Measurements from ENCODE around the gene C8G. TPM values are rescaled to one million over a fixed set of nuclear protein-coding genes. Genes with fewer than 3 reads are reported as not detected.

Gene C8G
- total and polyA plus RNA-seq, 2 of the 13 experiments (the other 11 are each of a cell fraction or from before 2014, with no cell fraction given) = 4.9 to 12.8 TPM

- TF ChIP-seq ATF6 (CRISPR knock-in tag; conservative IDR thresholded peaks at IDR 0.05) = no peak
- no peak for TF ChIP-seq CC2D1A (CRISPR knock-in tag; IDR thresholded peaks at IDR 0.05)
- TF ChIP-seq KLF13 (CRISPR knock-in tag; IDR thresholded peaks at IDR 0.05) = no peak
- 0 out of 2 replicates have a peak, but pooled peaks have one; percentile 40 for TF ChIP-seq ZNF274 (CRISPR knock-in tag; IDR thresholded peaks at IDR 0.05)
- 0 out of 2 replicates have a peak, but pooled peaks have one; percentile 9 for TF ChIP-seq RARA (CRISPR knock-in tag; IDR thresholded peaks at IDR 0.05)
- peak; percentile 77 for TF ChIP-seq ZNF501 (CRISPR knock-in tag; IDR thresholded peaks at IDR 0.05)
- 0 out of 2 replicates have a peak, but pooled peaks have one; percentile 9 for TF ChIP-seq RFXAP (CRISPR knock-in tag; IDR thresholded peaks at IDR 0.05; ENCODE audit: borderline replicate concordance)
- TF ChIP-seq, protein P1, sequence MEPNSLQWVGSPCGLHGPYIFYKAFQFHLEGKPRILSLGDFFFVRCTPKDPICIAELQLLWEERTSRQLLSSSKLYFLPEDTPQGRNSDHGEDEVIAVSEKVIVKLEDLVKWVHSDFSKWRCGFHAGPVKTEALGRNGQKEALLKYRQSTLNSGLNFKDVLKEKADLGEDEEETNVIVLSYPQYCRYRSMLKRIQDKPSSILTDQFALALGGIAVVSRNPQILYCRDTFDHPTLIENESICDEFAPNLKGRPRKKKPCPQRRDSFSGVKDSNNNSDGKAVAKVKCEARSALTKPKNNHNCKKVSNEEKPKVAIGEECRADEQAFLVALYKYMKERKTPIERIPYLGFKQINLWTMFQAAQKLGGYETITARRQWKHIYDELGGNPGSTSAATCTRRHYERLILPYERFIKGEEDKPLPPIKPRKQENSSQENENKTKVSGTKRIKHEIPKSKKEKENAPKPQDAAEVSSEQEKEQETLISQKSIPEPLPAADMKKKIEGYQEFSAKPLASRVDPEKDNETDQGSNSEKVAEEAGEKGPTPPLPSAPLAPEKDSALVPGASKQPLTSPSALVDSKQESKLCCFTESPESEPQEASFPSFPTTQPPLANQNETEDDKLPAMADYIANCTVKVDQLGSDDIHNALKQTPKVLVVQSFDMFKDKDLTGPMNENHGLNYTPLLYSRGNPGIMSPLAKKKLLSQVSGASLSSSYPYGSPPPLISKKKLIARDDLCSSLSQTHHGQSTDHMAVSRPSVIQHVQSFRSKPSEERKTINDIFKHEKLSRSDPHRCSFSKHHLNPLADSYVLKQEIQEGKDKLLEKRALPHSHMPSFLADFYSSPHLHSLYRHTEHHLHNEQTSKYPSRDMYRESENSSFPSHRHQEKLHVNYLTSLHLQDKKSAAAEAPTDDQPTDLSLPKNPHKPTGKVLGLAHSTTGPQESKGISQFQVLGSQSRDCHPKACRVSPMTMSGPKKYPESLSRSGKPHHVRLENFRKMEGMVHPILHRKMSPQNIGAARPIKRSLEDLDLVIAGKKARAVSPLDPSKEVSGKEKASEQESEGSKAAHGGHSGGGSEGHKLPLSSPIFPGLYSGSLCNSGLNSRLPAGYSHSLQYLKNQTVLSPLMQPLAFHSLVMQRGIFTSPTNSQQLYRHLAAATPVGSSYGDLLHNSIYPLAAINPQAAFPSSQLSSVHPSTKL (CRISPR knock-in tag; IDR thresholded peaks at IDR 0.05) = no peak
- no peak for TF ChIP-seq ZKSCAN8 (CRISPR knock-in tag; IDR thresholded peaks at IDR 0.05; ENCODE audit: borderline replicate concordance)
- no peak for TF ChIP-seq SIN3B (IDR thresholded peaks at IDR 0.05; ENCODE audit: low read length)
- TF ChIP-seq ARNTL (CRISPR knock-in tag; IDR thresholded peaks at IDR 0.05) = 0 out of 2 replicates have a peak, but pooled peaks have one; percentile 26
- no peak for TF ChIP-seq TCF7 (IDR thresholded peaks at IDR 0.05; ENCODE audit: low read depth)
- TF ChIP-seq ZNF503 (CRISPR knock-in tag; IDR thresholded peaks at IDR 0.05) = peak; percentile 53; the same call in 1 of the 2 replicates
- TF ChIP-seq ZNF138 (CRISPR knock-in tag; IDR thresholded peaks at IDR 0.05; ENCODE audit: low read depth) = 0 out of 2 replicates have a peak, but pooled peaks have one; percentile 17
- peak; percentile 56 for TF ChIP-seq ZNF687 (CRISPR knock-in tag; IDR thresholded peaks at IDR 0.05)
- TF ChIP-seq CCDC6 (CRISPR knock-in tag; IDR thresholded peaks at IDR 0.05) = no peak
- no peak for TF ChIP-seq ZBTB7A (CRISPR knock-in tag; IDR thresholded peaks at IDR 0.05)
Observed at GRCh38 chr9:136943291-136944211, 1.5 kb upstream of the C8G start (continued).
